ENCODE measurements around the gene CCR3.

Gene CCR3

GRCh38 chr3:46231323-46231722, 10.9 kb upstream of the CCR3 start:
- TF ChIP-seq CEBPB (IDR thresholded peaks at IDR 0.05) (no peak), ZBTB7A (IDR thresholded peaks at IDR 0.05; ENCODE audit: low read depth) (no peak), EP300 (IDR thresholded peaks at IDR 0.05; ENCODE audit: borderline replicate concordance) (no peak)

- TF ChIP-seq RAD21 (IDR thresholded peaks at IDR 0.05; ENCODE audit: low read depth) (no peak), NFIC (IDR thresholded peaks at IDR 0.05) (no peak), CREB1 (IDR thresholded peaks at IDR 0.05; ENCODE audit: low read depth) (no peak), TAF1 (IDR thresholded peaks at IDR 0.05; ENCODE audit: low read depth) (no peak), EGR1 (IDR thresholded peaks at IDR 0.05) (no peak), TCF12 (IDR thresholded peaks at IDR 0.05; ENCODE audit: low read depth) (no peak), EP300 (IDR thresholded peaks at IDR 0.05; ENCODE audit: borderline replicate concordance) (no peak), YY1 (IDR thresholded peaks at IDR 0.05; ENCODE audit: low read depth) (no peak), ZBTB7A (IDR thresholded peaks at IDR 0.05; ENCODE audit: low read depth) (no peak), TEAD4 (IDR thresholded peaks at IDR 0.05) (no peak), USF1 (IDR thresholded peaks at IDR 0.05) (no peak), CEBPB (IDR thresholded peaks at IDR 0.05) (no peak), FOXM1 (IDR thresholded peaks at IDR 0.05; ENCODE audit: borderline replicate concordance, low read depth) (no peak), REST (IDR thresholded peaks at IDR 0.05; ENCODE audit: low read depth) (no peak), MAX (IDR thresholded peaks at IDR 0.05) (no peak)
These were observed 9.1 kb upstream of the CCR3 start for GRCh38 chr3:46233194-46233593.

- no peak for TF ChIP-seq CEBPB (IDR thresholded peaks at IDR 0.05)
- no peak for TF ChIP-seq TEAD4 (IDR thresholded peaks at IDR 0.05)
- TF ChIP-seq YY1 (IDR thresholded peaks at IDR 0.05; ENCODE audit: low read depth): no peak
- TF ChIP-seq NFIC (IDR thresholded peaks at IDR 0.05): no peak
- TF ChIP-seq TAF1 (IDR thresholded peaks at IDR 0.05; ENCODE audit: low read depth): no peak
- TF ChIP-seq MAX (IDR thresholded peaks at IDR 0.05): no peak
- TF ChIP-seq TCF12 (IDR thresholded peaks at IDR 0.05; ENCODE audit: low read depth): no peak
- TF ChIP-seq EGR1 (IDR thresholded peaks at IDR 0.05): no peak
- TF ChIP-seq CREB1 (IDR thresholded peaks at IDR 0.05; ENCODE audit: low read depth): no peak
- no peak for TF ChIP-seq REST (IDR thresholded peaks at IDR 0.05; ENCODE audit: low read depth)
- TF ChIP-seq EP300 (IDR thresholded peaks at IDR 0.05; ENCODE audit: borderline replicate concordance): no peak
- TF ChIP-seq ZBTB7A (IDR thresholded peaks at IDR 0.05; ENCODE audit: low read depth): no peak
- TF ChIP-seq RAD21 (IDR thresholded peaks at IDR 0.05; ENCODE audit: low read depth): no peak
- TF ChIP-seq FOXM1 (IDR thresholded peaks at IDR 0.05; ENCODE audit: borderline replicate concordance, low read depth): no peak
- TF ChIP-seq USF1 (IDR thresholded peaks at IDR 0.05): no peak
These were observed 6.8 kb upstream of the CCR3 start for GRCh38 chr3:46235425-46235824.

GRCh38 chr3:46236294-46237054, 5.8 kb upstream of the CCR3 start:
- TF ChIP-seq EP300 (IDR thresholded peaks at IDR 0.05; ENCODE audit: borderline replicate concordance): no peak

GRCh38 chr3:46238386-46238785, 3.9 kb upstream of the CCR3 start:
- TF ChIP-seq YY1 (IDR thresholded peaks at IDR 0.05; ENCODE audit: low read depth) (no peak), FOXM1 (IDR thresholded peaks at IDR 0.05; ENCODE audit: borderline replicate concordance, low read depth) (no peak), CEBPB (IDR thresholded peaks at IDR 0.05) (no peak), EP300 (IDR thresholded peaks at IDR 0.05; ENCODE audit: borderline replicate concordance) (no peak)

GRCh38 chr3:46239301-46239938, 2.8 kb upstream of the CCR3 start:
- no peak for TF ChIP-seq TAF1 (IDR thresholded peaks at IDR 0.05; ENCODE audit: low read depth)
- no peak for TF ChIP-seq EGR1 (IDR thresholded peaks at IDR 0.05)
- TF ChIP-seq USF1 (IDR thresholded peaks at IDR 0.05): no peak
- no peak for TF ChIP-seq RAD21 (IDR thresholded peaks at IDR 0.05; ENCODE audit: low read depth)
- no peak for TF ChIP-seq MAX (IDR thresholded peaks at IDR 0.05)
- no peak for TF ChIP-seq ZBTB7A (IDR thresholded peaks at IDR 0.05; ENCODE audit: low read depth)
- no peak for TF ChIP-seq TEAD4 (IDR thresholded peaks at IDR 0.05)
- no peak for TF ChIP-seq FOXM1 (IDR thresholded peaks at IDR 0.05; ENCODE audit: borderline replicate concordance, low read depth)
- TF ChIP-seq YY1 (IDR thresholded peaks at IDR 0.05; ENCODE audit: low read depth): no peak
- no peak for TF ChIP-seq TCF12 (IDR thresholded peaks at IDR 0.05; ENCODE audit: low read depth)
- TF ChIP-seq CREB1 (IDR thresholded peaks at IDR 0.05; ENCODE audit: low read depth): no peak
- TF ChIP-seq CEBPB (IDR thresholded peaks at IDR 0.05): no peak
- no peak for TF ChIP-seq EP300 (IDR thresholded peaks at IDR 0.05; ENCODE audit: borderline replicate concordance)

Data from Ishikawa (cell line).